ENCODE data around the gene RASAL1.

Gene RASAL1

GRCh38 chr12:113056631-113057488, 78.7 kb downstream of the RASAL1 start, which contains the start of gene DTX1:
TSS of gene DTX1 (plus strand) at chr12:113056730. CDS start at chr12:113058193, 1,463 bp downstream.
- no peak for DNase-seq (ENCODE audit: low spot score)

- no peak for DNase-seq (ENCODE audit: low spot score)
Observed at GRCh38 chr12:113056381-113056630, 79.3 kb downstream of the RASAL1 start.

- no peak for DNase-seq (ENCODE audit: low spot score)
Observed at GRCh38 chr12:113055594-113056380, 79.8 kb downstream of the RASAL1 start.

GRCh38 chr12:113054948-113055486, 80.5 kb downstream of the RASAL1 start:
- DNase-seq (ENCODE audit: low spot score): no peak

GRCh38 chr12:113052326-113052725, 83.2 kb downstream of the RASAL1 start:
- DNase-seq (ENCODE audit: low spot score): no peak

GRCh38 chr12:113051759-113052158, 83.8 kb downstream of the RASAL1 start:
- no peak for DNase-seq (ENCODE audit: low spot score)

GRCh38 chr12:113050795-113051194, 84.8 kb downstream of the RASAL1 start:
- no peak for DNase-seq (ENCODE audit: low spot score)

GRCh38 chr12:113049976-113050742, 85.4 kb downstream of the RASAL1 start:
- no peak for DNase-seq (ENCODE audit: low spot score)

All from pons (tissue), 1 donor.